K562 (cell line): ENCODE data around the gene CCL5.

Experiments used
- ESRRA ChIP-seq: fragments of 450-650 bp; IDR thresholded peaks from 2 replicates; pipeline ENCODE4 v1.6.1; 2014; ENCODE audit warnings: low read depth, mild to moderate bottlenecking, moderate library complexity, borderline replicate concordance
- KAT7 ChIP-seq: sonication (generic); formaldehyde crosslinking; IDR thresholded peaks from 2 replicates; pipeline ENCODE4 v1.8.0; 2022; ENCODE audit warnings: missing genetic modification reagents, mild to moderate bottlenecking, borderline replicate concordance
- PYGO2 ChIP-seq: fragments of 450-650 bp; IDR thresholded peaks from 2 replicates; pipeline ENCODE4 v1.6.1; 2016; ENCODE audit warnings: mild to moderate bottlenecking, missing genetic modification characterization, moderate library complexity, missing compliant biosample characterization
- SNRNP70 ChIP-seq: fragments of 200-400 bp; formaldehyde crosslinking; optimal IDR thresholded peaks from 2 replicates; pipeline ENCODE3; 2017; ENCODE audit warnings: low read depth, low read length
- ZNF282 ChIP-seq: sonication (generic); formaldehyde crosslinking; IDR thresholded peaks from 2 replicates; pipeline ENCODE4 v1.8.1; 2023; ENCODE audit warnings: missing genetic modification reagents
- ZNF780A ChIP-seq: fragments of 250-450 bp; sonication (Bioruptor Pico); IDR thresholded peaks from 2 replicates; pipeline ENCODE4 v1.5.0; 2021; ENCODE audit warnings: mild to moderate bottlenecking
- TF ChIP-seq, protein P1 (sequence below): fragments of 450-650 bp; IDR thresholded peaks from 2 replicates; pipeline ENCODE4 v1.6.1; 2016
- TF ChIP-seq, protein P2 (sequence below): fragments of 250-450 bp; sonication (Bioruptor Pico); IDR thresholded peaks from 2 replicates; pipeline ENCODE4 v1.5.0; 2020; ENCODE audit warnings: mild to moderate bottlenecking, borderline replicate concordance
- TF ChIP-seq, protein P3 (sequence below), 3 experiments: IDR thresholded peaks in 2 of 3; conservative IDR thresholded peaks in 1 of 3; 2 replicates each; pipeline ENCODE4 v1.5.1; 2011 to 2012; ENCODE audit warnings: low read length in 3 of 3, mild to moderate bottlenecking in 3 of 3, control low read depth in 2 of 3, improper control_type of control experiment in 1 of 3, inconsistent platforms in 1 of 3, low read depth in 1 of 3, mixed read lengths in 1 of 3, moderate library complexity in 1 of 3; ENCODE audit not compliant: insufficient read depth in 2 of 3
- TF ChIP-seq, protein P4 (sequence below): fragments of 250-450 bp; sonication (Bioruptor Pico); IDR thresholded peaks from 2 replicates; pipeline ENCODE4 v1.8.0; 2021; ENCODE audit warnings: moderate library complexity, mild to moderate bottlenecking, inconsistent platforms

DNA sequence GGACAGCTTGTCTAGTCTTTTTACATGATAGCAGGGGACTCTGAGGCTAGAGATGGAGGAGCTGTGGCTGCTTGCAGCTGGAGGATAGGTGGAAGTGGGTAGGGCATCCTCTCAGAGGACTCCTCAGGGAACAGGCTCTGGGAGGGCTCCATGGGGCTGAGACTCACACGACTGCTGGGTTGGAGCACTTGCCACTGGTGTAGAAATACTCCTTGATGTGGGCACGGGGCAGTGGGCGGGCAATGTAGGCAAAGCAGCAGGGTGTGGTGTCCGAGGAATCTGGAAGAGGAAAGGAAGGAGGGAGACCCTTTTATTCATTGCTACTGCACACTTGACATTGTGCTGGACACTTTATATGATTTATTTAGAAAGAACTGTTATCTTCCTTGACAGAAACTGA, 1.8 kb downstream of the CCL5 start:
- TF ChIP-seq, protein P1, sequence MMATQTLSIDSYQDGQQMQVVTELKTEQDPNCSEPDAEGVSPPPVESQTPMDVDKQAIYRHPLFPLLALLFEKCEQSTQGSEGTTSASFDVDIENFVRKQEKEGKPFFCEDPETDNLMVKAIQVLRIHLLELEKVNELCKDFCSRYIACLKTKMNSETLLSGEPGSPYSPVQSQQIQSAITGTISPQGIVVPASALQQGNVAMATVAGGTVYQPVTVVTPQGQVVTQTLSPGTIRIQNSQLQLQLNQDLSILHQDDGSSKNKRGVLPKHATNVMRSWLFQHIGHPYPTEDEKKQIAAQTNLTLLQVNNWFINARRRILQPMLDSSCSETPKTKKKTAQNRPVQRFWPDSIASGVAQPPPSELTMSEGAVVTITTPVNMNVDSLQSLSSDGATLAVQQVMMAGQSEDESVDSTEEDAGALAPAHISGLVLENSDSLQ: no peak
- TF ChIP-seq SNRNP70 (no peak), ESRRA (no peak), PYGO2 (tag) (no peak), KAT7 (no peak), ZNF282 (CRISPR knock-in tag) (no peak), ZNF780A (CRISPR knock-in tag) (no peak)
- TF ChIP-seq, protein P2, sequence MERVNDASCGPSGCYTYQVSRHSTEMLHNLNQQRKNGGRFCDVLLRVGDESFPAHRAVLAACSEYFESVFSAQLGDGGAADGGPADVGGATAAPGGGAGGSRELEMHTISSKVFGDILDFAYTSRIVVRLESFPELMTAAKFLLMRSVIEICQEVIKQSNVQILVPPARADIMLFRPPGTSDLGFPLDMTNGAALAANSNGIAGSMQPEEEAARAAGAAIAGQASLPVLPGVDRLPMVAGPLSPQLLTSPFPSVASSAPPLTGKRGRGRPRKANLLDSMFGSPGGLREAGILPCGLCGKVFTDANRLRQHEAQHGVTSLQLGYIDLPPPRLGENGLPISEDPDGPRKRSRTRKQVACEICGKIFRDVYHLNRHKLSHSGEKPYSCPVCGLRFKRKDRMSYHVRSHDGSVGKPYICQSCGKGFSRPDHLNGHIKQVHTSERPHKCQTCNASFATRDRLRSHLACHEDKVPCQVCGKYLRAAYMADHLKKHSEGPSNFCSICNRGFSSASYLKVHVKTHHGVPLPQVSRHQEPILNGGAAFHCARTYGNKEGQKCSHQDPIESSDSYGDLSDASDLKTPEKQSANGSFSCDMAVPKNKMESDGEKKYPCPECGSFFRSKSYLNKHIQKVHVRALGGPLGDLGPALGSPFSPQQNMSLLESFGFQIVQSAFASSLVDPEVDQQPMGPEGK: no peak
- TF ChIP-seq, protein P3, sequence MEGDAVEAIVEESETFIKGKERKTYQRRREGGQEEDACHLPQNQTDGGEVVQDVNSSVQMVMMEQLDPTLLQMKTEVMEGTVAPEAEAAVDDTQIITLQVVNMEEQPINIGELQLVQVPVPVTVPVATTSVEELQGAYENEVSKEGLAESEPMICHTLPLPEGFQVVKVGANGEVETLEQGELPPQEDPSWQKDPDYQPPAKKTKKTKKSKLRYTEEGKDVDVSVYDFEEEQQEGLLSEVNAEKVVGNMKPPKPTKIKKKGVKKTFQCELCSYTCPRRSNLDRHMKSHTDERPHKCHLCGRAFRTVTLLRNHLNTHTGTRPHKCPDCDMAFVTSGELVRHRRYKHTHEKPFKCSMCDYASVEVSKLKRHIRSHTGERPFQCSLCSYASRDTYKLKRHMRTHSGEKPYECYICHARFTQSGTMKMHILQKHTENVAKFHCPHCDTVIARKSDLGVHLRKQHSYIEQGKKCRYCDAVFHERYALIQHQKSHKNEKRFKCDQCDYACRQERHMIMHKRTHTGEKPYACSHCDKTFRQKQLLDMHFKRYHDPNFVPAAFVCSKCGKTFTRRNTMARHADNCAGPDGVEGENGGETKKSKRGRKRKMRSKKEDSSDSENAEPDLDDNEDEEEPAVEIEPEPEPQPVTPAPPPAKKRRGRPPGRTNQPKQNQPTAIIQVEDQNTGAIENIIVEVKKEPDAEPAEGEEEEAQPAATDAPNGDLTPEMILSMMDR (IDR thresholded peaks at IDR 0.05 in 2 of 3, conservative IDR thresholded peaks at IDR 0.05 in 1 of 3; ENCODE audit: insufficient read depth in 2 of 3, low read depth in 1 of 3, low read length in 3 of 3): no peak
- TF ChIP-seq, protein P4, sequence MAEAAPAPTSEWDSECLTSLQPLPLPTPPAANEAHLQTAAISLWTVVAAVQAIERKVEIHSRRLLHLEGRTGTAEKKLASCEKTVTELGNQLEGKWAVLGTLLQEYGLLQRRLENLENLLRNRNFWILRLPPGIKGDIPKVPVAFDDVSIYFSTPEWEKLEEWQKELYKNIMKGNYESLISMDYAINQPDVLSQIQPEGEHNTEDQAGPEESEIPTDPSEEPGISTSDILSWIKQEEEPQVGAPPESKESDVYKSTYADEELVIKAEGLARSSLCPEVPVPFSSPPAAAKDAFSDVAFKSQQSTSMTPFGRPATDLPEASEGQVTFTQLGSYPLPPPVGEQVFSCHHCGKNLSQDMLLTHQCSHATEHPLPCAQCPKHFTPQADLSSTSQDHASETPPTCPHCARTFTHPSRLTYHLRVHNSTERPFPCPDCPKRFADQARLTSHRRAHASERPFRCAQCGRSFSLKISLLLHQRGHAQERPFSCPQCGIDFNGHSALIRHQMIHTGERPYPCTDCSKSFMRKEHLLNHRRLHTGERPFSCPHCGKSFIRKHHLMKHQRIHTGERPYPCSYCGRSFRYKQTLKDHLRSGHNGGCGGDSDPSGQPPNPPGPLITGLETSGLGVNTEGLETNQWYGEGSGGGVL: no peak
